HCT116 (cell line): ENCODE data around the gene CPNE9. TPM values are rescaled to one million over a fixed set of nuclear protein-coding genes. Genes with fewer than 3 reads are reported as not detected.

Experiments
- ATAC-seq: fragments of 200-7000 bp; cut with Tn5 transposase; 2 replicates; pipeline ENCODE4 v1.9.1; 2020; ENCODE audit warnings: mild to moderate bottlenecking, moderate library complexity
- BruUV-seq: library from RNA; stranded (reverse); fragments of 400-500 nt; replicated peaks from 2 replicates; lab custom pipeline; 2021; lab: Mats Ljungman, UMichigan
- CTCF ChIA-PET: fragments of 300-600 bp; sonication (Branson Sonifier 250); formaldehyde crosslinking; loops from one replicate; lab custom pipeline; 2021; ENCODE audit warnings: antibody characterized with exemption; lab: Charles Lee
- POLR2A ChIA-PET: fragments of 300-600, 350-600 bp; sonication (Branson Sonifier 250); formaldehyde crosslinking; loops from one replicate; lab custom pipeline; 2021; ENCODE audit warnings: antibody characterized with exemption; lab: Charles Lee
- RAD21 ChIA-PET, 2 experiments: fragments of 300-600 bp; sonication (Branson Sonifier 250); formaldehyde crosslinking; loops; one replicate each; lab custom pipeline; 2023; ENCODE audit warnings: low total read pairs in 2 of 2; ENCODE audit not compliant: uncharacterized antibody in 2 of 2, unreplicated experiment in 2 of 2, low non-redundant PET in 1 of 2; lab: Charles Lee
- DNase-seq: peaks from one replicate; pipeline ENCODE4 v3.0.0-alpha.2; 2010; ENCODE audit warnings: low read depth, low spot score
- H2AFZ ChIP-seq: fragments of 200-600 bp; shearing (Covaris generic), sonication (generic); 2 replicates; pipeline ENCODE4 v1.6.1; 2017; ENCODE audit warnings: low read depth, mixed run types, mixed read lengths, antibody characterized with exemption, low read length; ENCODE audit not compliant: poor library complexity, severe bottlenecking
- H3K27ac ChIP-seq: 2 replicates; pipeline ENCODE4 v1.5.1; 2012; ENCODE audit warnings: low read depth, low read length
- H3K27me3 ChIP-seq: fragments of 200-600 bp; sonication (generic); 2 replicates; pipeline ENCODE4 v1.6.1; 2016; ENCODE audit warnings: mixed run types, low read length, mixed read lengths; ENCODE audit not compliant: insufficient read depth
- H3K36me3 ChIP-seq, 2 experiments: fragments of 200-500 bp in 1 of 2; fragments of 200-600 bp in 1 of 2; sonication (Bioruptor generic) in 1 of 2; sonication (generic) in 1 of 2; 2 replicates each; pipeline versions ENCODE4 v1.5.1 to v1.6.1; 2014 to 2016; ENCODE audit warnings: low read length in 2 of 2, inconsistent platforms in 1 of 2, mixed read lengths in 1 of 2, mixed run types in 1 of 2; ENCODE audit not compliant: insufficient read depth in 2 of 2, control insufficient read depth in 1 of 2
- H3K4me1 ChIP-seq, 2 experiments: fragments of 200-600 bp in 1 of 2; sonication (generic) in 1 of 2; 2 replicates each; pipeline versions ENCODE4 v1.5.1 to v1.6.1; 2012 to 2017; ENCODE audit warnings: low read length in 2 of 2, inconsistent platforms in 1 of 2, mild to moderate bottlenecking in 1 of 2, mixed read lengths in 1 of 2, mixed run types in 1 of 2, moderate library complexity in 1 of 2; ENCODE audit not compliant: insufficient read depth in 2 of 2, control insufficient read depth in 1 of 2
- H3K4me2 ChIP-seq: fragments of 200-600 bp; sonication (generic); 2 replicates; pipeline ENCODE4 v1.6.1; 2017; ENCODE audit warnings: mixed run types, low read length, mixed read lengths
- H3K4me3 ChIP-seq, 2 experiments: fragments of 200-600 bp in 1 of 2; sonication (generic) in 1 of 2; replicated peaks in 1 of 2; 2 replicates each; pipeline ENCODE4 v1.5.1; 2011 to 2016; ENCODE audit warnings: low read length in 2 of 2, control low read depth in 1 of 2, low read depth in 1 of 2, mild to moderate bottlenecking in 1 of 2, mixed read lengths in 1 of 2, mixed run types in 1 of 2
- H3K79me2 ChIP-seq: fragments of 200-600 bp; sonication (generic); 2 replicates; pipeline ENCODE4 v1.6.1; 2017; ENCODE audit warnings: mild to moderate bottlenecking, mixed run types, low read length, moderate library complexity, mixed read lengths; ENCODE audit not compliant: insufficient read depth
- H3K9ac ChIP-seq: fragments of 200-600 bp; sonication (generic); 2 replicates; pipeline ENCODE4 v1.6.1; 2016; ENCODE audit warnings: low read length, mixed read lengths
- H3K9me2 ChIP-seq: fragments of 200-600 bp; sonication (generic), shearing (Covaris generic); 2 replicates; pipeline ENCODE4 v1.6.1; 2017; ENCODE audit warnings: mixed run types, mild to moderate bottlenecking, moderate library complexity; ENCODE audit not compliant: insufficient read depth
- H3K9me3 ChIP-seq, 2 experiments: fragments of 200-500 bp in 1 of 2; fragments of 200-600 bp in 1 of 2; sonication (Bioruptor generic) in 1 of 2; sonication (generic) in 1 of 2; 2 replicates each; pipeline ENCODE4 v1.6.1; 2014 to 2017; ENCODE audit warnings: low read length in 2 of 2, mixed read lengths in 2 of 2, inconsistent platforms in 1 of 2, low read depth in 1 of 2, mild to moderate bottlenecking in 1 of 2, mixed run types in 1 of 2, moderate library complexity in 1 of 2; ENCODE audit not compliant: control insufficient read depth in 1 of 2, insufficient read depth in 1 of 2
- H4K20me1 ChIP-seq: fragments of 200-600 bp; sonication (generic), shearing (Covaris generic); 2 replicates; pipeline ENCODE4 v1.6.1; 2017; ENCODE audit warnings: mixed run types, mild to moderate bottlenecking, moderate library complexity; ENCODE audit not compliant: insufficient read depth
- ELF1 ChIP-seq: IDR thresholded peaks from 2 replicates; pipeline ENCODE4 v1.6.1; 2012; ENCODE audit warnings: low read depth, borderline replicate concordance
- EZH2 ChIP-seq: fragments of 200-600 bp; sonication (generic); IDR thresholded peaks from 2 replicates; pipeline ENCODE4 v1.6.1; 2017; ENCODE audit warnings: antibody characterized with exemption, mixed run types
- EZH2phosphoT487 ChIP-seq: fragments of 200-600 bp; IDR thresholded peaks from 2 replicates; pipeline ENCODE4 v1.6.1; 2018; ENCODE audit warnings: antibody characterized with exemption, borderline replicate concordance
- FOSL1 ChIP-seq: IDR thresholded peaks from 2 replicates; pipeline ENCODE4 v1.6.1; 2012; ENCODE audit warnings: low read depth
- POLR2A ChIP-seq: IDR thresholded peaks from 2 replicates; pipeline ENCODE4 v1.7.0; 2011; ENCODE audit warnings: borderline replicate concordance; ENCODE audit not compliant: insufficient read depth, insufficient read length; ENCODE audit errors: extremely low read depth
- POLR2AphosphoS5 ChIP-seq: IDR thresholded peaks from 2 replicates; pipeline ENCODE4 v1.6.1; 2011; ENCODE audit warnings: mild to moderate bottlenecking, low read depth, low read length, moderate library complexity
- SP1 ChIP-seq: IDR thresholded peaks from 2 replicates; pipeline ENCODE4 v1.6.1; 2012; ENCODE audit warnings: low read depth
- SRF ChIP-seq: IDR thresholded peaks from 2 replicates; pipeline ENCODE4 v1.6.1; 2012; ENCODE audit warnings: low read depth
- YY1 ChIP-seq: IDR thresholded peaks from 2 replicates; pipeline ENCODE4 v1.6.1; 2011; ENCODE audit warnings: low read length, low read depth, moderate library complexity, mild to moderate bottlenecking; ENCODE audit not compliant: insufficient replicate concordance; ENCODE audit errors: extremely low read depth
- intact Hi-C: fragments of 100-400 bp; cut with micrococcal nuclease; formaldehyde crosslinking; loops from 2 replicates; pipeline ENCODE4 v1.10.0; 2022
- total RNA-seq: library from RNA; stranded (reverse); gene quantifications from one replicate; pipeline ENCODE4 v1.2.1, GENCODE V29; 2021; ENCODE audit not compliant: unreplicated experiment
- TF ChIP-seq, protein P1 (sequence below), 3 experiments: fragments of 200-600 bp in 1 of 3; sonication (generic) in 1 of 3; IDR thresholded peaks in 2 of 3; conservative IDR thresholded peaks in 1 of 3; 2 replicates each; pipeline ENCODE4 v1.5.1; 2012 to 2017; ENCODE audit warnings: low read depth in 2 of 3, low read length in 2 of 3, antibody characterized with exemption in 1 of 3, borderline replicate concordance in 1 of 3, control low read depth in 1 of 3, mild to moderate bottlenecking in 1 of 3, mixed read lengths in 1 of 3, mixed run types in 1 of 3, moderate library complexity in 1 of 3; ENCODE audit not compliant: insufficient read depth in 1 of 3
- TF ChIP-seq, protein P2 (sequence below): IDR thresholded peaks from 2 replicates; pipeline ENCODE4 v1.6.1; 2012

Gene CPNE9
- total RNA-seq, 1 experiment from 2014 or later = 0.98 TPM

DNA sequence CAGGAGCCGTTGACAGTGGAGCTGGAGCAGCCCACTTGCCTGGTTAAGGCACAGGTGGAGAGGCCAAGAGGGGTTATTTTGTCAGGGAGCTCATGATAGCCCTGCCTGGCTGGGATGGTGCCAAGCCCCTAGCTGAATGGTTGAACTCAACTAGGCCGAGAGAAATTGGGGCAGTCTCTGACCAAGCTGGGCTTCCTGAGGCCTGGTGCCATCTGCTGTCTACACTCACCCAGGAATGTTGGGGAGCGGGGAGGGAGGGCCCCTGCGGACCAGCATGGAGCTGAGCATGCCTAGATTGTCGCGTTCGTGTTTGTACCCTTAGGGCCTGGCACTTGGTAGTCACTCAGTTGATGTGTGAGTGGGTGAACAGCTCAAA, 29.1 kb downstream of the CPNE9 start:
- TSS peak; percentile 46 for BruUV-seq
- peaks cover 16 to 27% of the 10 kb centered on the region in 2 experiments; a peak in 3 of 4 replicates for H3K4me1 ChIP-seq
- DNase-seq (no peak), ATAC-seq (no peak)
- H3K9me3 ChIP-seq = no peaks in the 10 kb centered on the region
- ChIA-PET CTCF (interaction anchor here (0.8 kb wide), 1 partner anchor 17 kb away, joined by 3 read pairs; no protein-coding TSS in a partner anchor), POLR2A (interaction anchor here (2.9 kb wide), 1 partner anchor 17 kb away, joined by 9 read pairs; the partner anchor contains the start of gene OGG1), RAD21 (no interaction called here)
- peak overlapping the region; percentile 84 for H3K4me2 ChIP-seq
- H3K9ac ChIP-seq = peak overlapping the region; percentile 97
- H3K36me3 ChIP-seq = peaks cover 25 to 34% of the 10 kb centered on the region in 2 experiments
- peak overlapping the region; percentile 2; the same call in 1 of the 2 replicates for H3K27ac ChIP-seq
- H3K9me2 ChIP-seq = no peaks in the 10 kb centered on the region
- intact Hi-C loops = loop anchor here (10.0 kb wide), 1 partner anchor 378 kb away; no protein-coding TSS in a partner anchor
- peaks cover 60% of the 10 kb centered on the region for H3K79me2 ChIP-seq
- H2AFZ ChIP-seq = no peak overlapping the region
- H3K27me3 ChIP-seq = no peaks in the 10 kb centered on the region
- H4K20me1 ChIP-seq = peaks cover 4% of the 10 kb centered on the region; the same call in 1 of the 2 replicates
- TF ChIP-seq SP1 = no peak
- TF ChIP-seq POLR2AphosphoS5 = no peak
- TF ChIP-seq POLR2A = no peak
- no peak for TF ChIP-seq EZH2phosphoT487
- TF ChIP-seq, protein P1, sequence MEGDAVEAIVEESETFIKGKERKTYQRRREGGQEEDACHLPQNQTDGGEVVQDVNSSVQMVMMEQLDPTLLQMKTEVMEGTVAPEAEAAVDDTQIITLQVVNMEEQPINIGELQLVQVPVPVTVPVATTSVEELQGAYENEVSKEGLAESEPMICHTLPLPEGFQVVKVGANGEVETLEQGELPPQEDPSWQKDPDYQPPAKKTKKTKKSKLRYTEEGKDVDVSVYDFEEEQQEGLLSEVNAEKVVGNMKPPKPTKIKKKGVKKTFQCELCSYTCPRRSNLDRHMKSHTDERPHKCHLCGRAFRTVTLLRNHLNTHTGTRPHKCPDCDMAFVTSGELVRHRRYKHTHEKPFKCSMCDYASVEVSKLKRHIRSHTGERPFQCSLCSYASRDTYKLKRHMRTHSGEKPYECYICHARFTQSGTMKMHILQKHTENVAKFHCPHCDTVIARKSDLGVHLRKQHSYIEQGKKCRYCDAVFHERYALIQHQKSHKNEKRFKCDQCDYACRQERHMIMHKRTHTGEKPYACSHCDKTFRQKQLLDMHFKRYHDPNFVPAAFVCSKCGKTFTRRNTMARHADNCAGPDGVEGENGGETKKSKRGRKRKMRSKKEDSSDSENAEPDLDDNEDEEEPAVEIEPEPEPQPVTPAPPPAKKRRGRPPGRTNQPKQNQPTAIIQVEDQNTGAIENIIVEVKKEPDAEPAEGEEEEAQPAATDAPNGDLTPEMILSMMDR (IDR thresholded peaks at IDR 0.05 in 2 of 3, conservative IDR thresholded peaks at IDR 0.05 in 1 of 3; ENCODE audit: borderline replicate concordance in 1 of 3, insufficient read depth in 1 of 3, low read depth in 2 of 3, low read length in 2 of 3) = no peak
- TF ChIP-seq, protein P2, sequence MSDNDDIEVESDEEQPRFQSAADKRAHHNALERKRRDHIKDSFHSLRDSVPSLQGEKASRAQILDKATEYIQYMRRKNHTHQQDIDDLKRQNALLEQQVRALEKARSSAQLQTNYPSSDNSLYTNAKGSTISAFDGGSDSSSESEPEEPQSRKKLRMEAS = no peak
- TF ChIP-seq SRF = no peak
- no peak for TF ChIP-seq FOSL1
- TF ChIP-seq ELF1 = no peak
- no peak for TF ChIP-seq EZH2
- no peak for TF ChIP-seq YY1
- TF ChIP-seq, all 23 proteins: peak for 0
- H3K4me3 ChIP-seq = peak overlapping the region; percentile 95
